ENCODE results near the gene LPIN1. TPM values are rescaled to one million over a fixed set of nuclear protein-coding genes. Genes with fewer than 3 reads are reported as not detected.

The LPIN1 gene
- total and polyA plus RNA-seq, 2 of the 13 experiments (the other 11 are each of a cell fraction or from before 2014, with no cell fraction given), result 9.7 to 19.4 TPM

GRCh38 chr2:11829324-11829946 lies 83.0 kb downstream of the LPIN1 start (continued):
- TF ChIP-seq, protein P1, sequence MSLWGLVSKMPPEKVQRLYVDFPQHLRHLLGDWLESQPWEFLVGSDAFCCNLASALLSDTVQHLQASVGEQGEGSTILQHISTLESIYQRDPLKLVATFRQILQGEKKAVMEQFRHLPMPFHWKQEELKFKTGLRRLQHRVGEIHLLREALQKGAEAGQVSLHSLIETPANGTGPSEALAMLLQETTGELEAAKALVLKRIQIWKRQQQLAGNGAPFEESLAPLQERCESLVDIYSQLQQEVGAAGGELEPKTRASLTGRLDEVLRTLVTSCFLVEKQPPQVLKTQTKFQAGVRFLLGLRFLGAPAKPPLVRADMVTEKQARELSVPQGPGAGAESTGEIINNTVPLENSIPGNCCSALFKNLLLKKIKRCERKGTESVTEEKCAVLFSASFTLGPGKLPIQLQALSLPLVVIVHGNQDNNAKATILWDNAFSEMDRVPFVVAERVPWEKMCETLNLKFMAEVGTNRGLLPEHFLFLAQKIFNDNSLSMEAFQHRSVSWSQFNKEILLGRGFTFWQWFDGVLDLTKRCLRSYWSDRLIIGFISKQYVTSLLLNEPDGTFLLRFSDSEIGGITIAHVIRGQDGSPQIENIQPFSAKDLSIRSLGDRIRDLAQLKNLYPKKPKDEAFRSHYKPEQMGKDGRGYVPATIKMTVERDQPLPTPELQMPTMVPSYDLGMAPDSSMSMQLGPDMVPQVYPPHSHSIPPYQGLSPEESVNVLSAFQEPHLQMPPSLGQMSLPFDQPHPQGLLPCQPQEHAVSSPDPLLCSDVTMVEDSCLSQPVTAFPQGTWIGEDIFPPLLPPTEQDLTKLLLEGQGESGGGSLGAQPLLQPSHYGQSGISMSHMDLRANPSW (CRISPR knock-in tag; IDR thresholded peaks at IDR 0.05; ENCODE audit: borderline replicate concordance), result peak; percentile 79; the same call in 1 of the 2 replicates
- TF ChIP-seq POLR2AphosphoS5 (IDR thresholded peaks at IDR 0.05; ENCODE audit: low read depth, low read length), result peak; percentile 46
- TF ChIP-seq, protein P2, sequence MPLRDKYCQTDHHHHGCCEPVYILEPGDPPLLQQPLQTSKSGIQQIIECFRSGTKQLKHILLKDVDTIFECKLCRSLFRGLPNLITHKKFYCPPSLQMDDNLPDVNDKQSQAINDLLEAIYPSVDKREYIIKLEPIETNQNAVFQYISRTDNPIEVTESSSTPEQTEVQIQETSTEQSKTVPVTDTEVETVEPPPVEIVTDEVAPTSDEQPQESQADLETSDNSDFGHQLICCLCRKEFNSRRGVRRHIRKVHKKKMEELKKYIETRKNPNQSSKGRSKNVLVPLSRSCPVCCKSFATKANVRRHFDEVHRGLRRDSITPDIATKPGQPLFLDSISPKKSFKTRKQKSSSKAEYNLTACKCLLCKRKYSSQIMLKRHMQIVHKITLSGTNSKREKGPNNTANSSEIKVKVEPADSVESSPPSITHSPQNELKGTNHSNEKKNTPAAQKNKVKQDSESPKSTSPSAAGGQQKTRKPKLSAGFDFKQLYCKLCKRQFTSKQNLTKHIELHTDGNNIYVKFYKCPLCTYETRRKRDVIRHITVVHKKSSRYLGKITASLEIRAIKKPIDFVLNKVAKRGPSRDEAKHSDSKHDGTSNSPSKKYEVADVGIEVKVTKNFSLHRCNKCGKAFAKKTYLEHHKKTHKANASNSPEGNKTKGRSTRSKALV (CRISPR knock-in tag; IDR thresholded peaks at IDR 0.05), result 0 out of 2 replicates have a peak, but pooled peaks have one; percentile 32
- no peak for TF ChIP-seq ETV5 (CRISPR knock-in tag; IDR thresholded peaks at IDR 0.05; ENCODE audit: borderline replicate concordance)
- no peak for TF ChIP-seq ZNF792 (CRISPR knock-in tag; IDR thresholded peaks at IDR 0.05)
- no peak for TF ChIP-seq RFX1 (IDR thresholded peaks at IDR 0.05)
- TF ChIP-seq RAD51 (IDR thresholded peaks at IDR 0.05; ENCODE audit: borderline replicate concordance), result no peak
- peak; percentile 13 for TF ChIP-seq PHF5A (CRISPR knock-in tag; IDR thresholded peaks at IDR 0.05; ENCODE audit: low read depth, unreplicated experiment)
- no peak for TF ChIP-seq ZKSCAN5 (CRISPR knock-in tag; IDR thresholded peaks at IDR 0.05)
- no peak for TF ChIP-seq ZBTB7A (CRISPR knock-in tag; IDR thresholded peaks at IDR 0.05)
- no peak for TF ChIP-seq ZNF607 (CRISPR knock-in tag; IDR thresholded peaks at IDR 0.05; ENCODE audit: borderline replicate concordance)
- TF ChIP-seq KDM5B (CRISPR knock-in tag; IDR thresholded peaks at IDR 0.05; ENCODE audit: borderline replicate concordance), result 0 out of 2 replicates have a peak, but pooled peaks have one; percentile 14
- peak; percentile 30; the same call in 1 of the 2 replicates for TF ChIP-seq KLF6 (CRISPR knock-in tag; IDR thresholded peaks at IDR 0.05)
- TF ChIP-seq NR2F6 (IDR thresholded peaks at IDR 0.05), result peak; percentile 52; the same call in 1 of the 2 replicates
- TF ChIP-seq NR2F6 (CRISPR knock-in tag; IDR thresholded peaks at IDR 0.05), result peak; percentile 77
- 0 out of 2 replicates have a peak, but pooled peaks have one; percentile 23 for TF ChIP-seq THAP11 (CRISPR knock-in tag; IDR thresholded peaks at IDR 0.05)
- TF ChIP-seq ZNF788 (CRISPR knock-in tag; IDR thresholded peaks at IDR 0.05; ENCODE audit: borderline replicate concordance), result no peak
- no peak; the same call in 1 of the 2 replicates for TF ChIP-seq ZNF775 (CRISPR knock-in tag; IDR thresholded peaks at IDR 0.05; ENCODE audit: borderline replicate concordance)
- TF ChIP-seq TRIM24 (CRISPR knock-in tag; IDR thresholded peaks at IDR 0.05), result no peak
- TF ChIP-seq ZNF879 (CRISPR knock-in tag; IDR thresholded peaks at IDR 0.05), result peak; percentile 73
